ENCODE results near the gene AHSA1. TPM values are rescaled to one million over a fixed set of nuclear protein-coding genes. Genes with fewer than 3 reads are reported as not detected.

AHSA1 gene
- polyA plus RNA-seq, 10 donors = 109 to 155 (median 131) TPM

- no peak for DNase-seq
Observed at GRCh38 chr14:77469539-77469938, 11.6 kb downstream of the AHSA1 start.

GRCh38 chr14:77470224-77470870, 12.5 kb downstream of the AHSA1 start:
- DNase-seq = no peak

- DNase-seq = no peak
Observed at GRCh38 chr14:77473921-77474320, 16.0 kb downstream of the AHSA1 start.

GRCh38 chr14:77474479-77475177, 16.7 kb downstream of the AHSA1 start:
- DNase-seq = peak in 1 of 3 donors; percentile 37

GRCh38 chr14:77475432-77476115, 17.7 kb downstream of the AHSA1 start:
- DNase-seq = no peak

GRCh38 chr14:77478029-77478428, 20.1 kb downstream of the AHSA1 start:
- DNase-seq = no peak

GRCh38 chr14:77478796-77479195, 20.9 kb downstream of the AHSA1 start:
- DNase-seq = no peak

- no peak for DNase-seq
Observed at GRCh38 chr14:77482422-77482821, 24.5 kb downstream of the AHSA1 start.

- no peak for DNase-seq
Observed at GRCh38 chr14:77485256-77485655, 27.4 kb downstream of the AHSA1 start.

- peak in 1 of 3 donors; percentile 8 for DNase-seq
Observed at GRCh38 chr14:77485901-77486678, 28.2 kb downstream of the AHSA1 start.

GRCh38 chr14:77488558-77488957, 30.7 kb downstream of the AHSA1 start:
- no peak for DNase-seq

- no peak for DNase-seq
Observed at GRCh38 chr14:77489041-77489440, 31.1 kb downstream of the AHSA1 start.

- DNase-seq = no peak
Observed at GRCh38 chr14:77490347-77490986, 32.6 kb downstream of the AHSA1 start.

- DNase-seq = no peak
Observed at GRCh38 chr14:77491056-77491455, 33.2 kb downstream of the AHSA1 start.

GRCh38 chr14:77495334-77495733, 37.4 kb downstream of the AHSA1 start:
- DNase-seq = no peak

GRCh38 chr14:77498120-77498979, 40.5 kb downstream of the AHSA1 start, which contains the start of gene ISM2:
Gene ISM2, minus strand, starts transcription at chr14:77498816. Its CDS starts 23 bp downstream, at chr14:77498793.
- DNase-seq = peak in 2 of 3 donors; percentile 34 to 67

- peak in 1 of 3 donors; percentile 37 for DNase-seq
Observed at GRCh38 chr14:77498984-77499527, 41.2 kb downstream of the AHSA1 start.

- no peak for DNase-seq
Observed at GRCh38 chr14:77502109-77502782, 44.4 kb downstream of the AHSA1 start.

- DNase-seq = no peak
Observed at GRCh38 chr14:77503138-77503537, 45.2 kb downstream of the AHSA1 start.

GRCh38 chr14:77505031-77505430, 47.1 kb downstream of the AHSA1 start:
- DNase-seq = no peak
